NCI-H460 (cell line): ENCODE results near the gene PRPS2. TPM values are rescaled to one million over a fixed set of nuclear protein-coding genes. Genes with fewer than 3 reads are reported as not detected.

Experiments used
- DNase-seq: peaks from one replicate; pipeline ENCODE4 v3.0.0-alpha.2; 2016; ENCODE audit warnings: low read depth; ENCODE audit errors: extremely low read depth
- total RNA-seq: library from RNA; depleted of rRNA; stranded (reverse); fragments of >200 nt; shearing (Covaris generic); gene quantifications from 2 replicates; pipeline ENCODE4 v1.2.3, GENCODE V29; 2014; rRNA removed

Gene PRPS2
- total RNA-seq, 1 experiment from 2014 or later = 55.9 TPM

GRCh38 chrX:12811658-12812057 is 20.4 kb downstream of the PRPS2 start:
- DNase-seq = no peak

GRCh38 chrX:12814420-12814819 is 23.2 kb downstream of the PRPS2 start:
- peak; percentile 41 for DNase-seq

- no peak for DNase-seq
Measured at GRCh38 chrX:12817528-12817927, 26.3 kb downstream of the PRPS2 start.

GRCh38 chrX:12819222-12819621 is 28.0 kb downstream of the PRPS2 start:
- peak; percentile 5 for DNase-seq

- DNase-seq = no peak
Measured at GRCh38 chrX:12820737-12821136, 29.5 kb downstream of the PRPS2 start.

- DNase-seq = no peak
Measured at GRCh38 chrX:12824944-12825343, 33.7 kb downstream of the PRPS2 start.

GRCh38 chrX:12825801-12826200 is 34.6 kb downstream of the PRPS2 start:
- DNase-seq = no peak

GRCh38 chrX:12843061-12843667 is 52.0 kb downstream of the PRPS2 start:
- DNase-seq = no peak

GRCh38 chrX:12843668-12844279 is 52.6 kb downstream of the PRPS2 start:
- DNase-seq = no peak

GRCh38 chrX:12844319-12844718 is 53.1 kb downstream of the PRPS2 start:
- no peak for DNase-seq

GRCh38 chrX:12865359-12865758 is 74.1 kb downstream of the PRPS2 start:
- DNase-seq = no peak

GRCh38 chrX:12866451-12867377 is 75.5 kb downstream of the PRPS2 start, which contains the start of gene TLR7:
TLR7 (plus strand) TSS chrX:12867072; CDS start chrX:12867579, 507 bp downstream.
- DNase-seq = no peak

GRCh38 chrX:12867685-12868084 is 76.5 kb downstream of the PRPS2 start:
- no peak for DNase-seq

GRCh38 chrX:12868747-12869146 is 77.5 kb downstream of the PRPS2 start:
- no peak for DNase-seq

GRCh38 chrX:12871257-12871656 is 80.0 kb downstream of the PRPS2 start:
- no peak for DNase-seq

GRCh38 chrX:12872741-12873140 is 81.5 kb downstream of the PRPS2 start:
- DNase-seq = no peak

Other genes with a start within 250 kb of the PRPS2 start
- not detected in 2 replicates for gene TLR7, start 75.7 kb downstream of the PRPS2 start, total RNA-seq
- not detected in 2 replicates for gene TLR8, start 115.2 kb downstream of the PRPS2 start, total RNA-seq
- gene TMSB4X, start 183.7 kb downstream of the PRPS2 start, total RNA-seq = 1,028 and 1,226 TPM in 2 replicates